Vagina (tissue), 2 donors: ENCODE results near the gene TRABD2B. TPM values are rescaled to one million over a fixed set of nuclear protein-coding genes. Genes with fewer than 3 reads are reported as not detected.
"Not testable (repeated sequence)": the region's sequence is repeated elsewhere in the genome, so short reads cannot be mapped to it uniquely, and the experiment has no call there.

ENCODE experiments used
- DNase-seq, 2 donors: peaks; one replicate each; pipeline ENCODE4 v3.0.0-alpha.2; 2017; ENCODE audit errors: extremely low spot score in 2 of 2
- H3K27ac ChIP-seq: fragments of 200-600 bp; sonication (generic); one replicate; pipeline ENCODE4 v1.5.1; 2019
- H3K27me3 ChIP-seq: fragments of 200-600 bp; sonication (generic); one replicate; pipeline ENCODE4 v1.5.1; 2019
- H3K36me3 ChIP-seq, 2 donors: fragments of 200-600 bp; sonication (generic); one replicate each; pipeline ENCODE4 v1.5.1; 2017 to 2019
- H3K4me1 ChIP-seq: fragments of 200-600 bp; sonication (generic); one replicate; pipeline ENCODE4 v1.5.1; 2019
- H3K4me3 ChIP-seq, 2 donors: fragments of 200-600 bp; sonication (generic); 1 replicate in 1 of 2; 2 replicates in 1 of 2; pipeline ENCODE4 v1.5.1; 2016 to 2019
- H3K9me3 ChIP-seq: fragments of 200-600 bp; sonication (generic); one replicate; pipeline ENCODE4 v1.5.1; 2019
- POLR2A ChIP-seq, 2 donors: fragments of 450-650 bp; IDR thresholded peaks; one replicate each; pipeline ENCODE4 v1.6.1; 2017; ENCODE audit warnings: antibody characterized with exemption in 2 of 2, mild to moderate bottlenecking in 2 of 2, moderate library complexity in 2 of 2
- POLR2AphosphoS5 ChIP-seq, 2 donors: sonication (generic); formaldehyde crosslinking; IDR thresholded peaks; one replicate each; pipeline ENCODE4 v1.9.0; 2017; ENCODE audit warnings: antibody characterized with exemption in 2 of 2, mild to moderate bottlenecking in 2 of 2, low read depth in 1 of 2; ENCODE audit not compliant: insufficient read depth in 1 of 2
- intact Hi-C: fragments of 100-400 bp; cut with DNase I; formaldehyde crosslinking; loops from one replicate; pipeline ENCODE4 v1.15.1; 2023
- total RNA-seq: library from RNA; depleted of rRNA; stranded (reverse); fragments of >200 nt; gene quantifications from one replicate; pipeline ENCODE4 v1.2.3, GENCODE V29; 2016
- TF ChIP-seq, protein P1 (sequence below), 3 experiments: fragments of 450-650 bp in 2 of 3; fragments of 200-600 bp in 1 of 3; sonication (generic) in 1 of 3; IDR thresholded peaks; one replicate each; pipeline ENCODE4 v1.5.1; 2017 to 2019; ENCODE audit warnings: antibody characterized with exemption in 3 of 3, mild to moderate bottlenecking in 2 of 3, moderate library complexity in 2 of 3

TRABD2B gene
- total RNA-seq, 1 donor from 2014 or later, result 5.6 TPM

- Histone ChIP-seq H3K4me1 (peaks cover 20% of the 10 kb centered on the region), H3K27ac (no peak overlapping the region), H3K36me3 (no peaks in the 10 kb centered on the region), H3K4me3 (no peak overlapping the region), H3K9me3 (no peaks in the 10 kb centered on the region), H3K27me3 (no peaks in the 10 kb centered on the region)
- intact Hi-C loops, result no loop called here
- no peak for DNase-seq
- TF ChIP-seq, protein P1, sequence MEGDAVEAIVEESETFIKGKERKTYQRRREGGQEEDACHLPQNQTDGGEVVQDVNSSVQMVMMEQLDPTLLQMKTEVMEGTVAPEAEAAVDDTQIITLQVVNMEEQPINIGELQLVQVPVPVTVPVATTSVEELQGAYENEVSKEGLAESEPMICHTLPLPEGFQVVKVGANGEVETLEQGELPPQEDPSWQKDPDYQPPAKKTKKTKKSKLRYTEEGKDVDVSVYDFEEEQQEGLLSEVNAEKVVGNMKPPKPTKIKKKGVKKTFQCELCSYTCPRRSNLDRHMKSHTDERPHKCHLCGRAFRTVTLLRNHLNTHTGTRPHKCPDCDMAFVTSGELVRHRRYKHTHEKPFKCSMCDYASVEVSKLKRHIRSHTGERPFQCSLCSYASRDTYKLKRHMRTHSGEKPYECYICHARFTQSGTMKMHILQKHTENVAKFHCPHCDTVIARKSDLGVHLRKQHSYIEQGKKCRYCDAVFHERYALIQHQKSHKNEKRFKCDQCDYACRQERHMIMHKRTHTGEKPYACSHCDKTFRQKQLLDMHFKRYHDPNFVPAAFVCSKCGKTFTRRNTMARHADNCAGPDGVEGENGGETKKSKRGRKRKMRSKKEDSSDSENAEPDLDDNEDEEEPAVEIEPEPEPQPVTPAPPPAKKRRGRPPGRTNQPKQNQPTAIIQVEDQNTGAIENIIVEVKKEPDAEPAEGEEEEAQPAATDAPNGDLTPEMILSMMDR (IDR thresholded peaks at IDR 0.05), result no peak
- no peak for TF ChIP-seq POLR2AphosphoS5 (IDR thresholded peaks at IDR 0.05; ENCODE audit: insufficient read depth in 1 of 2, low read depth in 1 of 2)
- no peak for TF ChIP-seq POLR2A (IDR thresholded peaks at IDR 0.05)
Observed at GRCh38 chr1:47962750-47963492, 34.3 kb downstream of the TRABD2B start.

- H3K27me3 ChIP-seq, H3K9me3 ChIP-seq, intact Hi-C loops, H3K36me3 ChIP-seq, H3K4me3 ChIP-seq, DNase-seq, H3K27ac ChIP-seq: not testable (repeated sequence)
- peaks cover 20% of the 10 kb centered on the region for H3K4me1 ChIP-seq
Observed at GRCh38 chr1:47961835-47962234, 35.4 kb downstream of the TRABD2B start.

GRCh38 chr1:47956491-47956890 is 40.7 kb downstream of the TRABD2B start:
- H3K36me3 ChIP-seq, H3K4me3 ChIP-seq, H3K9me3 ChIP-seq, H3K27ac ChIP-seq, H3K4me1 ChIP-seq, intact Hi-C loops, DNase-seq, H3K27me3 ChIP-seq: not testable (repeated sequence)

DNA sequence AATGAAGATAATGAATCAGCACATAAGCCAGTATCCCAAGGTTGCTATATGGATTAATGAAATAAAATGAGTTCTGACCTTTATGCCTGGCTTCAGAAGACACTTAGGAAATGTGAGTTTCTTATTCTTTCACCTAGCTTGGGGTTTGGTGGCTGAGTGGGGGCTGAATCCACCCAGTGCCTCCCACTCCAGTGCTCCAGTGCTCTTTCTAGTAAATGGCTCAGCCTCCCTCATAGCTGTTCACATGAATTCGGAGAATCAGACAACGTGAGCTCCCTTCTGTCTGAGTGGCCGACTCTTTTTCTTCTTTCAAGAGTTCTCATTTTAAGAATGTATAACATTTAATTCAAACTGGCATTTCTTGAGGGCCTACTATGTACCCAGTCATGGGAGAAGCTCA is 43.5 kb downstream of the TRABD2B start:
- peaks cover 8% of the 10 kb centered on the region for H3K4me1 ChIP-seq
- no peak for TF ChIP-seq POLR2AphosphoS5 (IDR thresholded peaks at IDR 0.05; ENCODE audit: insufficient read depth in 1 of 2, low read depth in 1 of 2)
- TF ChIP-seq POLR2A (IDR thresholded peaks at IDR 0.05), result no peak
- TF ChIP-seq, protein P1 (IDR thresholded peaks at IDR 0.05), result no peak
- DNase-seq, result no peak
- intact Hi-C loops, result no loop called here
- H3K4me3 ChIP-seq, result no peak overlapping the region
- no peaks in the 10 kb centered on the region for H3K27me3 ChIP-seq
- H3K9me3 ChIP-seq, result no peaks in the 10 kb centered on the region
- H3K27ac ChIP-seq, result no peak overlapping the region
- H3K36me3 ChIP-seq, result no peaks in the 10 kb centered on the region

DNA sequence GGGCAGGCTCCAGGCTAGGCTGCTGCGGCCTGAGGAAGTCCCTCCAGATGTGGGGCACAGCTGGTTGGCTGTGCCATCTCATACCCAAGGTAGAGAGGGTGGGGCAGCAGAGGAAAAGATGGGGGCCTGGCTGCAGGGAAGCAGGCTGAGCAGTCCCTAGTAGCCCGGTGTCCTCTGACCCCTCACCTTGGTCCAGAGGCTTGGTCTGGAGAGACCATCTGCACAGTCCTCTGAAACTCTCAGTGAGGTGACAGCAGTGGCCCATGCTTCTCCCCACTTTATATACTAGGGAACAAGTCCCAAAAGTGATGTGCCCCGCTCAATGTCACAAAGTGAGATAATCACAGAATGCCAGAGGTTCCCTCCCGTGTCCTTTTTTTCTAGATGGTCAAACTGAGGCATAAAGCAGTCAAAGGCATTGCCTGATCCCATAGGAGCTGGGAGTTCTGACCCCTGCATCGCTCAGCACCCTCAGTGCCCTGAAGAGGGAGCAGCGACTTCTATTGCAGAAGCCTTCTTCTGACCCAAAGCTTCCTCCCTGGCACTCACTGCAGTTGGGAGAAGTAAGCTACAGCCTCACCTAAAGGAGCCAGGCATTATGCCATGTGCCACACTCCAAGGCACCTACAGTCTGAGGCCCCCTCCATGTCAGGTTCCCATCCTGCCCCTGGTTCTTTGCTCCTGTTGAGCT is 45.5 kb downstream of the TRABD2B start:
- TF ChIP-seq, protein P1 (IDR thresholded peaks at IDR 0.05), result no peak
- no peak for TF ChIP-seq POLR2AphosphoS5 (IDR thresholded peaks at IDR 0.05; ENCODE audit: insufficient read depth in 1 of 2, low read depth in 1 of 2)
- TF ChIP-seq POLR2A (IDR thresholded peaks at IDR 0.05), result no peak
- H3K27me3 ChIP-seq, result no peaks in the 10 kb centered on the region
- intact Hi-C loops, result no loop called here
- peaks cover 8% of the 10 kb centered on the region for H3K4me1 ChIP-seq
- no peak overlapping the region for H3K4me3 ChIP-seq
- H3K27ac ChIP-seq, result no peak overlapping the region
- H3K9me3 ChIP-seq, result no peaks in the 10 kb centered on the region
- DNase-seq, result no peak
- H3K36me3 ChIP-seq, result no peaks in the 10 kb centered on the region

DNA sequence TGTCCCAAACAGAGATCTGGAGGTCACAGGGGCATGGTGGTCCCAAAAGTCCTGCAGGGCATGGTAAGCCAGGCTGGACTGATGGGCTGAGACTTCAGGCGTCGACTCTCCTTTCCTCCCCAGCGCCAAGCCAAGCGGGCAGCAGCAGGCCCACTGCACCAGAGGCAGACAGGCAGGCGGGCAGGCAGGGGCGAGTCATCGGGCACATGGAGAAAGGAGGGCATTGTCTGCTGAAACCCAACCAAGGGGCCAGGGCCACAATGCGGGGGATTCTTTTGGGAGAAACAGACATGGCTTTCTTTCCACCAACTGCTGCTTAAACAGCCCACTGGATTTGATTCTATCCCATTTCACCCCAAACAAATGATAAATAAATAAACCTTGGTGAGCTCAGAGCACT is 46.2 kb downstream of the TRABD2B start:
- H3K27ac ChIP-seq, result no peak overlapping the region
- H3K27me3 ChIP-seq, result no peaks in the 10 kb centered on the region
- no peak overlapping the region for H3K4me3 ChIP-seq
- H3K9me3 ChIP-seq, result no peaks in the 10 kb centered on the region
- intact Hi-C loops, result no loop called here
- no peak for TF ChIP-seq POLR2AphosphoS5 (IDR thresholded peaks at IDR 0.05; ENCODE audit: insufficient read depth in 1 of 2, low read depth in 1 of 2)
- no peak for TF ChIP-seq POLR2A (IDR thresholded peaks at IDR 0.05)
- TF ChIP-seq, protein P1 (IDR thresholded peaks at IDR 0.05), result no peak
- DNase-seq, result no peak
- H3K36me3 ChIP-seq, result no peaks in the 10 kb centered on the region
- peaks cover 8% of the 10 kb centered on the region for H3K4me1 ChIP-seq
